HepG2 (cell line): Measurements from ENCODE around the gene ST6GALNAC6. TPM values are rescaled to one million over a fixed set of nuclear protein-coding genes. Genes with fewer than 3 reads are reported as not detected.
A peak's percentile ranks its signal among the peaks of the same experiment; 100 is the strongest.

Experiments used
- ARID4A ChIP-seq: sonication (generic); formaldehyde crosslinking; IDR thresholded peaks from 2 replicates; pipeline ENCODE4 v1.5.0; 2020; ENCODE audit warnings: mild to moderate bottlenecking, missing genetic modification reagents, borderline replicate concordance
- CTCF ChIP-seq: sonication (generic); formaldehyde crosslinking; IDR thresholded peaks from 2 replicates; pipeline ENCODE4 v1.5.0; 2020; ENCODE audit warnings: mild to moderate bottlenecking, missing genetic modification reagents, moderate library complexity
- FOSL1 ChIP-seq: sonication (generic); formaldehyde crosslinking; IDR thresholded peaks from 2 replicates; pipeline ENCODE4 v1.9.0; 2021; ENCODE audit warnings: missing genetic modification reagents, borderline replicate concordance
- FOXA1 ChIP-seq, 2 experiments: fragments of 450-650 bp in 1 of 2; sonication (generic) in 1 of 2; formaldehyde crosslinking in 1 of 2; IDR thresholded peaks; 2 replicates each; pipeline versions ENCODE4 v1.4.0 to v1.6.1; 2016 to 2020; ENCODE audit warnings: missing genetic modification reagents in 1 of 2
- FOXK1 ChIP-seq: sonication (generic); formaldehyde crosslinking; IDR thresholded peaks from 2 replicates; pipeline ENCODE4 v1.4.0; 2020; ENCODE audit warnings: low read depth, missing genetic modification reagents, borderline replicate concordance
- NFKB2 ChIP-seq: sonication (generic); formaldehyde crosslinking; IDR thresholded peaks from 2 replicates; pipeline ENCODE4 v1.4.0; 2020; ENCODE audit warnings: missing genetic modification reagents, borderline replicate concordance
- RXRB ChIP-seq: IDR thresholded peaks from 2 replicates; pipeline ENCODE4 v1.6.1; 2016; ENCODE audit warnings: borderline replicate concordance, missing genetic modification reagents, missing compliant biosample characterization
- SOX5 ChIP-seq: IDR thresholded peaks from 2 replicates; pipeline ENCODE4 v1.6.1; 2016; ENCODE audit warnings: borderline replicate concordance
- ZNF136 ChIP-seq: sonication (generic); formaldehyde crosslinking; IDR thresholded peaks from 2 replicates; pipeline ENCODE4 v1.8.1; 2022; ENCODE audit warnings: low read depth, mild to moderate bottlenecking, moderate library complexity, missing genetic modification reagents
- ZNF503 ChIP-seq: sonication (generic); formaldehyde crosslinking; IDR thresholded peaks from 2 replicates; pipeline ENCODE4 v1.4.0; 2020; ENCODE audit warnings: missing genetic modification reagents
- ZNF652 ChIP-seq: IDR thresholded peaks from 2 replicates; pipeline ENCODE4 v1.6.1; 2016; ENCODE audit warnings: low read depth, borderline replicate concordance
- ZNF768 ChIP-seq: sonication (generic); formaldehyde crosslinking; IDR thresholded peaks from 2 replicates; pipeline ENCODE4 v1.4.0; 2020; ENCODE audit warnings: missing genetic modification reagents
- ZSCAN30 ChIP-seq: sonication (generic); formaldehyde crosslinking; IDR thresholded peaks from 2 replicates; pipeline ENCODE4 v1.5.0; 2020; ENCODE audit warnings: mild to moderate bottlenecking, missing genetic modification reagents
- ZSCAN9 ChIP-seq: IDR thresholded peaks from 2 replicates; pipeline ENCODE4 v1.6.1; 2016; ENCODE audit warnings: borderline replicate concordance
- polyA plus RNA-seq, 8 experiments: library from polyadenylated mRNA; depleted of rRNA in 3 of 8; stranded (reverse) in 7 of 8; unstranded in 1 of 8; fragments of >200 nt; fragmentation: Illumina TruSeq in 4 of 8; extraction: Trizol in 4 of 8; gene quantifications; 2 replicates each; pipeline versions ENCODE4 v1.2.1 to v1.2.3, GENCODE V29; 2011 to 2016; ENCODE audit warnings: low read depth in 4 of 8, missing spikeins in 1 of 8, mixed read lengths in 1 of 8; ENCODE audit not compliant: insufficient read depth in 1 of 8
- total RNA-seq, 5 experiments: library from RNA; depleted of rRNA; stranded (reverse); fragments of >200 nt; fragmentation: Illumina TruSeq; extraction: Trizol; gene quantifications; 2 replicates each; pipeline ENCODE4 v1.2.3, GENCODE V29; 2016; ENCODE audit warnings: low read depth in 1 of 5
- TF ChIP-seq, protein P1 (sequence below): sonication (generic); formaldehyde crosslinking; IDR thresholded peaks from 2 replicates; pipeline ENCODE4 v1.4.0; 2020; ENCODE audit warnings: missing genetic modification reagents, borderline replicate concordance

The ST6GALNAC6 gene
- total and polyA plus RNA-seq, 2 of the 13 experiments (the other 11 are each of a cell fraction or from before 2014, with no cell fraction given): 18.5 to 65.4 TPM

DNA sequence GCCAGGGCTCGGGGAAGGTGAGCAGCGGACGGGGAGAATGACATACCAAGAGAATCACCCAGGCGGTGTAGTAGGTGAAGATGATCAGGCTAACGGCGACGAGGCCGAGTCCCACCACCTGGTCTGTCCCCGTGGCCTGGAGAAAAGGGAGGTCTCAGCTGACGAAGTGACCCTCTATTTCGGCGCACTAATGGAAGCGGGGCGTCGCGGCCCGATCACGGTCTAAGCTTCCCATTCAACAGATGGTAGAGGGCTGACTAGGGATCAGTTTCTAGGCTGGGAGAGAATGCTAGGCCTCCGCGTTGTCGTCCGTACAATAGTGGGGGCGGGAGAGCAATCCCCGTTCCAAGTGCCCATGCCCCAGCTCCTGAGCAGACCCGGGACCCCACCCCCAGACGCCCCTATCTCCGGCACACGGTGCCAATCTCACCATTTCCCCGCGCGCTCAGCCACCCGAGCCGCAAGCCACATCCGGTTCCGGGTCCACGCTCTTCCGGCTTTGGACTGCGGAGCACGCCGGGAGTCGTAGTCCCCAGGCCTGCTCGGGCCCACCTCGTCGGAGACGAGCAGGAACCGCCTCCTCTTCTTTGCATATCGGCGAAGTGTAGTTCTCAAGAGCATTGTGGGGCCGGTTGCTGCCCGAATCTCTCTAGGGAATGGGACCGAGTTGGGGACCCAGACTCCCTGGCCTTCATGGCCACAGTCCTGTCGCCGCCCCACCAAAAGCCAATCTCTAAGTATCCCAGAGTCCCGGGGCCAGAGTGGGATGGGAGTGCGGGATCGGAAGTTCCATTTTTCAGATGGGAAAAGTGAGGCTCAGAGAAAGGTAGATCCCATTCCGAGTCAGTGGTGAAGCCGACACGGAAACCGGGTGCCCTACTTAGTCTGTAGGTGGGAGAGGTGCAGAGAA, 38.2 kb upstream of the ST6GALNAC6 start, which contains the start of gene DPM2 (continued):
- TF ChIP-seq, protein P1, sequence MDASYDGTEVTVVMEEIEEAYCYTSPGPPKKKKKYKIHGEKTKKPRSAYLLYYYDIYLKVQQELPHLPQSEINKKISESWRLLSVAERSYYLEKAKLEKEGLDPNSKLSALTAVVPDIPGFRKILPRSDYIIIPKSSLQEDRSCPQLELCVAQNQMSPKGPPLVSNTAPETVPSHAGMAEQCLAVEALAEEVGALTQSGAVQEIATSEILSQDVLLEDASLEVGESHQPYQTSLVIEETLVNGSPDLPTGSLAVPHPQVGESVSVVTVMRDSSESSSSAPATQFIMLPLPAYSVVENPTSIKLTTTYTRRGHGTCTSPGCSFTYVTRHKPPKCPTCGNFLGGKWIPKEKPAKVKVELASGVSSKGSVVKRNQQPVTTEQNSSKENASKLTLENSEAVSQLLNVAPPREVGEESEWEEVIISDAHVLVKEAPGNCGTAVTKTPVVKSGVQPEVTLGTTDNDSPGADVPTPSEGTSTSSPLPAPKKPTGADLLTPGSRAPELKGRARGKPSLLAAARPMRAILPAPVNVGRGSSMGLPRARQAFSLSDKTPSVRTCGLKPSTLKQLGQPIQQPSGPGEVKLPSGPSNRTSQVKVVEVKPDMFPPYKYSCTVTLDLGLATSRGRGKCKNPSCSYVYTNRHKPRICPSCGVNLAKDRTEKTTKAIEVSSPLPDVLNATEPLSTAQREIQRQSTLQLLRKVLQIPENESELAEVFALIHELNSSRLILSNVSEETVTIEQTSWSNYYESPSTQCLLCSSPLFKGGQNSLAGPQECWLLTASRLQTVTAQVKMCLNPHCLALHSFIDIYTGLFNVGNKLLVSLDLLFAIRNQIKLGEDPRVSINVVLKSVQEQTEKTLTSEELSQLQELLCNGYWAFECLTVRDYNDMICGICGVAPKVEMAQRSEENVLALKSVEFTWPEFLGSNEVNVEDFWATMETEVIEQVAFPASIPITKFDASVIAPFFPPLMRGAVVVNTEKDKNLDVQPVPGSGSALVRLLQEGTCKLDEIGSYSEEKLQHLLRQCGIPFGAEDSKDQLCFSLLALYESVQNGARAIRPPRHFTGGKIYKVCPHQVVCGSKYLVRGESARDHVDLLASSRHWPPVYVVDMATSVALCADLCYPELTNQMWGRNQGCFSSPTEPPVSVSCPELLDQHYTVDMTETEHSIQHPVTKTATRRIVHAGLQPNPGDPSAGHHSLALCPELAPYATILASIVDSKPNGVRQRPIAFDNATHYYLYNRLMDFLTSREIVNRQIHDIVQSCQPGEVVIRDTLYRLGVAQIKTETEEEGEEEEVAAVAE: no peak; the same call in 1 of the 2 replicates
- peak; percentile 13; the same call in 1 of the 2 replicates for TF ChIP-seq ZSCAN9 (CRISPR knock-in tag)
- no peak for TF ChIP-seq FOSL1
- TF ChIP-seq ZNF768 (CRISPR knock-in tag): no peak
- TF ChIP-seq FOXA1 (IDR thresholded peaks at IDR 0.05): no peak
- TF ChIP-seq FOXA1 (CRISPR knock-in tag; IDR thresholded peaks at IDR 0.05): no peak
- TF ChIP-seq FOXK1 (CRISPR knock-in tag): peak; percentile 32; the same call in 1 of the 2 replicates
- peak; percentile 23; the same call in 1 of the 2 replicates for TF ChIP-seq SOX5 (CRISPR knock-in tag)
- no peak for TF ChIP-seq ZSCAN30 (CRISPR knock-in tag)
- TF ChIP-seq CTCF: no peak
- TF ChIP-seq RXRB (CRISPR knock-in tag): peak; percentile 26; the same call in 1 of the 2 replicates
- TF ChIP-seq ZNF652 (CRISPR knock-in tag): no peak
- TF ChIP-seq ZNF136 (CRISPR knock-in tag): no peak
- peak; percentile 85 for TF ChIP-seq ARID4A (CRISPR knock-in tag)
- peak; percentile 56; the same call in 1 of the 2 replicates for TF ChIP-seq NFKB2 (CRISPR knock-in tag)
- no peak for TF ChIP-seq ZNF503 (CRISPR knock-in tag)
